Measurements from ENCODE around the gene SMPD3. TPM values are rescaled to one million over a fixed set of nuclear protein-coding genes. Genes with fewer than 3 reads are reported as not detected.
A peak's percentile ranks its signal among the peaks of the same experiment; 100 is the strongest.

Gene SMPD3
- total and polyA plus RNA-seq, 2 of the 4 experiments (the other 2 are of a cell fraction): not detected

DNA sequence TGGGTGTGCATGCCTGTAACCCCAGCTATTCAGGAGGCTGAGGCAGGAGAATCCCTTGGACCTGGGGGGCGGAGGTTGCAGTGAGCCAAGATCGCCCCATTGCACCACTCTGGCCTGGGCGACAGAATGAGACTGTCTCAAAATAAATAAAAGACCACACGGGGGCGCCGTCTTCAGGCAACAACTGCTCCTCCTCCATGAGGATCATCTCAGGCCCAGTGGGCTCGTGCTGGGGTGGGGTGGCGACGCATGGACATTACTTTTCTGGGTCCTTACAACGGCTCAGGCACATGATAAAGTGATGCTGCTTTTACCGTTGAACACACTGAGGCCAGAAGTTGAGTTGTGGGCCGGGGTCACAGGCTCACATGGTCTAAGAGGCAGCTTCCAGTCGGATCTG is 81.3 kb downstream of the SMPD3 start:
- Histone ChIP-seq H2AK5ac (ENCODE audit: low read depth, low read length) (no peak overlapping the region), H3K56ac (ENCODE audit: extremely low read depth, insufficient read depth, low read length) (no peak overlapping the region), H3K23ac (ENCODE audit: low read depth, low read length) (no peak overlapping the region), H4K8ac (ENCODE audit: low read depth in 2 of 2, low read length in 2 of 2) (no peak overlapping the region), H4K20me1 (ENCODE audit: insufficient read depth, low read length) (no peaks in the 10 kb centered on the region), H3K4me2 (ENCODE audit: low read depth, low read length) (no peak overlapping the region), H3K27me3 (ENCODE audit: control insufficient read depth, insufficient read depth, low read length) (peaks cover 15% of the 10 kb centered on the region), H2AK9ac (replicated peaks; ENCODE audit: low read depth, low read length, poor library complexity) (no peak overlapping the region), H3K4ac (ENCODE audit: low read depth, low read length) (no peak overlapping the region), H3K9me1 (ENCODE audit: insufficient read depth, low read length) (no peaks in the 10 kb centered on the region), H3K9ac (ENCODE audit: low read depth, low read length) (no peak overlapping the region), H3K36me3 (ENCODE audit: control insufficient read depth, insufficient read depth, low read length) (no peaks in the 10 kb centered on the region), H2BK20ac (ENCODE audit: low read depth, low read length) (no peak overlapping the region), H3K79me1 (ENCODE audit: low read depth in 1 of 2, low read length in 2 of 2) (no peaks in the 10 kb centered on the region), H2BK120ac (ENCODE audit: low read depth, low read length) (no peak overlapping the region), H2BK15ac (ENCODE audit: low read depth, low read length) (no peak overlapping the region), H4K5ac (ENCODE audit: low read depth, low read length) (no peak overlapping the region), H2BK5ac (ENCODE audit: low read depth, low read length, poor library complexity, severe bottlenecking) (no peak overlapping the region), H3K14ac (replicated peaks; ENCODE audit: low read depth, low read length) (no peak overlapping the region), H2AFZ (replicated peaks; ENCODE audit: low read length, poor library complexity) (no peak overlapping the region), H3K4me3 (ENCODE audit: insufficient read depth, low read depth, low read length) (no peak overlapping the region), H3K4me1 (ENCODE audit: control insufficient read depth, insufficient read depth, low read length) (no peaks in the 10 kb centered on the region), H3K27ac (ENCODE audit: insufficient read depth, low read length) (no peak overlapping the region), H4K91ac (ENCODE audit: insufficient read depth, low read depth, low read length) (no peak overlapping the region), H3K9me3 (ENCODE audit: control insufficient read depth, insufficient read depth, low read length) (no peaks in the 10 kb centered on the region), H3K18ac (ENCODE audit: low read depth, low read length) (no peak overlapping the region)
- DNase-seq (peak; percentile 9), ATAC-seq (ENCODE audit: low read depth) (peak; percentile 36; the same call in 1 of the 2 replicates)
- dilution Hi-C loops (cut with HindIII; ENCODE audit: low sequenced_read_pairs, unreplicated experiment): no loop called here
- BruUV-seq (replicated peaks): no TSS peak
- TF ChIP-seq POLR2A (IDR thresholded peaks at IDR 0.05; ENCODE audit: low read depth, low read length) (no peak), CEBPB (IDR thresholded peaks at IDR 0.05; ENCODE audit: low read depth, low read length) (no peak), MXI1 (IDR thresholded peaks at IDR 0.05; ENCODE audit: borderline replicate concordance, low read depth, low read length) (no peak), SMC3 (IDR thresholded peaks at IDR 0.05; ENCODE audit: low read depth, low read length) (peak; percentile 26; the same call in 1 of the 2 replicates), CHD1 (IDR thresholded peaks at IDR 0.05; ENCODE audit: low read depth, low read length) (no peak), MAZ (IDR thresholded peaks at IDR 0.05; ENCODE audit: borderline replicate concordance, low read depth, low read length) (no peak), MAFK (IDR thresholded peaks at IDR 0.05; ENCODE audit: low read depth, low read length) (no peak), RCOR1 (IDR thresholded peaks at IDR 0.05; ENCODE audit: insufficient replicate concordance, low read length) (no peak), RAD21 (IDR thresholded peaks at IDR 0.05; ENCODE audit: low read length) (peak; percentile 33)
- TF ChIP-seq, protein P1, sequence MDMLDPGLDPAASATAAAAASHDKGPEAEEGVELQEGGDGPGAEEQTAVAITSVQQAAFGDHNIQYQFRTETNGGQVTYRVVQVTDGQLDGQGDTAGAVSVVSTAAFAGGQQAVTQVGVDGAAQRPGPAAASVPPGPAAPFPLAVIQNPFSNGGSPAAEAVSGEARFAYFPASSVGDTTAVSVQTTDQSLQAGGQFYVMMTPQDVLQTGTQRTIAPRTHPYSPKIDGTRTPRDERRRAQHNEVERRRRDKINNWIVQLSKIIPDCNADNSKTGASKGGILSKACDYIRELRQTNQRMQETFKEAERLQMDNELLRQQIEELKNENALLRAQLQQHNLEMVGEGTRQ (IDR thresholded peaks at IDR 0.05; ENCODE audit: low read depth, low read length): no peak
- TF ChIP-seq, protein P2, sequence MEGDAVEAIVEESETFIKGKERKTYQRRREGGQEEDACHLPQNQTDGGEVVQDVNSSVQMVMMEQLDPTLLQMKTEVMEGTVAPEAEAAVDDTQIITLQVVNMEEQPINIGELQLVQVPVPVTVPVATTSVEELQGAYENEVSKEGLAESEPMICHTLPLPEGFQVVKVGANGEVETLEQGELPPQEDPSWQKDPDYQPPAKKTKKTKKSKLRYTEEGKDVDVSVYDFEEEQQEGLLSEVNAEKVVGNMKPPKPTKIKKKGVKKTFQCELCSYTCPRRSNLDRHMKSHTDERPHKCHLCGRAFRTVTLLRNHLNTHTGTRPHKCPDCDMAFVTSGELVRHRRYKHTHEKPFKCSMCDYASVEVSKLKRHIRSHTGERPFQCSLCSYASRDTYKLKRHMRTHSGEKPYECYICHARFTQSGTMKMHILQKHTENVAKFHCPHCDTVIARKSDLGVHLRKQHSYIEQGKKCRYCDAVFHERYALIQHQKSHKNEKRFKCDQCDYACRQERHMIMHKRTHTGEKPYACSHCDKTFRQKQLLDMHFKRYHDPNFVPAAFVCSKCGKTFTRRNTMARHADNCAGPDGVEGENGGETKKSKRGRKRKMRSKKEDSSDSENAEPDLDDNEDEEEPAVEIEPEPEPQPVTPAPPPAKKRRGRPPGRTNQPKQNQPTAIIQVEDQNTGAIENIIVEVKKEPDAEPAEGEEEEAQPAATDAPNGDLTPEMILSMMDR (conservative IDR thresholded peaks at IDR 0.05; ENCODE audit: low read depth, low read length): peak; percentile 47
- TF ChIP-seq, protein P3, sequence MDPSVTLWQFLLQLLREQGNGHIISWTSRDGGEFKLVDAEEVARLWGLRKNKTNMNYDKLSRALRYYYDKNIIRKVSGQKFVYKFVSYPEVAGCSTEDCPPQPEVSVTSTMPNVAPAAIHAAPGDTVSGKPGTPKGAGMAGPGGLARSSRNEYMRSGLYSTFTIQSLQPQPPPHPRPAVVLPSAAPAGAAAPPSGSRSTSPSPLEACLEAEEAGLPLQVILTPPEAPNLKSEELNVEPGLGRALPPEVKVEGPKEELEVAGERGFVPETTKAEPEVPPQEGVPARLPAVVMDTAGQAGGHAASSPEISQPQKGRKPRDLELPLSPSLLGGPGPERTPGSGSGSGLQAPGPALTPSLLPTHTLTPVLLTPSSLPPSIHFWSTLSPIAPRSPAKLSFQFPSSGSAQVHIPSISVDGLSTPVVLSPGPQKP (IDR thresholded peaks at IDR 0.05; ENCODE audit: borderline replicate concordance, low read depth, low read length): no peak
- ChIA-PET POLR2A (ENCODE audit: unreplicated experiment) (no interaction called here), CTCF (no interaction called here)
- 39% methylated on average over 5 of the region's 13 CpGs; no CpG with 5 or more reads in 1 of the 2 experiments for WGBS, 2 experiments (ENCODE audit: extremely low coverage in 2 of 2, insufficient read length in 1 of 2)
- in situ Hi-C loops (cut with MboI; ENCODE audit: low sequenced_read_pairs): no loop called here
- intact Hi-C loops (cut with micrococcal nuclease): loop anchor here (1.0 kb wide), 1 partner anchor 143 kb away; no protein-coding TSS in a partner anchor

Data from IMR-90 (cell line).